Nephron progenitor cell (in vitro differentiated cells): ENCODE results near the gene YAE1.

Experiments used
- DNase-seq: peaks from one replicate; pipeline ENCODE4 v3.0.0; 2021
- H3K27ac Mint-ChIP-seq: 2 replicates; pipeline ENCODE4 v1.8.0; 2021; ENCODE audit warnings: mild to moderate bottlenecking, moderate library complexity, mixed read lengths
- H3K27me3 Mint-ChIP-seq: 2 replicates; pipeline ENCODE4 v1.8.0; 2021; ENCODE audit warnings: mild to moderate bottlenecking, low read depth, mixed read lengths; ENCODE audit not compliant: poor library complexity
- H3K36me3 Mint-ChIP-seq: 2 replicates; pipeline ENCODE4 v1.8.0; 2021; ENCODE audit warnings: low read depth, mixed read lengths
- H3K4me1 Mint-ChIP-seq: 2 replicates; pipeline ENCODE4 v1.8.0; 2021; ENCODE audit warnings: mixed read lengths
- H3K4me3 Mint-ChIP-seq: 2 replicates; pipeline ENCODE4 v1.8.0; 2021; ENCODE audit warnings: mild to moderate bottlenecking, moderate library complexity, mixed read lengths
- H3K9me3 Mint-ChIP-seq: 2 replicates; pipeline ENCODE4 v1.8.0; 2021; ENCODE audit warnings: mild to moderate bottlenecking, moderate library complexity, mixed read lengths
- TF ChIP-seq, protein P1 (sequence below): fragments of 200-600 bp; sonication (generic); IDR thresholded peaks from 2 replicates; pipeline ENCODE4 v1.5.0; 2021; ENCODE audit warnings: antibody characterized with exemption

Gene YAE1

DNA sequence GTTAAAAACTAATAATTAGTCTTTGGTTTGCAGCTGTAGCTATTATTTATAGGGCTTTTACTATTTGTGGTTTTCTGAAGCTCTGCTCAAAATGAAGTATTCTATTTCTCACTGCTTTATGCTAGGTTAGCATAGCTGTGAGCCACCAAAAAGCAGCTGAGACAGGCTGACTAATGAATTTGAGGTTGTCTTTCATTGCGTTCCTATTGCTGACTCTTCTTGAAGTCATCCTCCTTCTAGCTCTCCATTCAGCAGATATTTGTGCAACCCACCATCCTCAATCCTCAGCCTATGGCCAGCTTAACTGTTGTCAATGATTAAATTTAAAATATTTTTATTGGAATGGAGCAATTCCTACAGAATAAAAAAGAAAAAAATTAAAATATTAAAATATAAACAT, 55.1 kb downstream of the YAE1 start:
- peaks cover 34% of the 10 kb centered on the region for H3K4me1 Mint-ChIP-seq
- no peak overlapping the region for H3K27ac Mint-ChIP-seq
- no peak for DNase-seq
- TF ChIP-seq, protein P1, sequence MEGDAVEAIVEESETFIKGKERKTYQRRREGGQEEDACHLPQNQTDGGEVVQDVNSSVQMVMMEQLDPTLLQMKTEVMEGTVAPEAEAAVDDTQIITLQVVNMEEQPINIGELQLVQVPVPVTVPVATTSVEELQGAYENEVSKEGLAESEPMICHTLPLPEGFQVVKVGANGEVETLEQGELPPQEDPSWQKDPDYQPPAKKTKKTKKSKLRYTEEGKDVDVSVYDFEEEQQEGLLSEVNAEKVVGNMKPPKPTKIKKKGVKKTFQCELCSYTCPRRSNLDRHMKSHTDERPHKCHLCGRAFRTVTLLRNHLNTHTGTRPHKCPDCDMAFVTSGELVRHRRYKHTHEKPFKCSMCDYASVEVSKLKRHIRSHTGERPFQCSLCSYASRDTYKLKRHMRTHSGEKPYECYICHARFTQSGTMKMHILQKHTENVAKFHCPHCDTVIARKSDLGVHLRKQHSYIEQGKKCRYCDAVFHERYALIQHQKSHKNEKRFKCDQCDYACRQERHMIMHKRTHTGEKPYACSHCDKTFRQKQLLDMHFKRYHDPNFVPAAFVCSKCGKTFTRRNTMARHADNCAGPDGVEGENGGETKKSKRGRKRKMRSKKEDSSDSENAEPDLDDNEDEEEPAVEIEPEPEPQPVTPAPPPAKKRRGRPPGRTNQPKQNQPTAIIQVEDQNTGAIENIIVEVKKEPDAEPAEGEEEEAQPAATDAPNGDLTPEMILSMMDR, result no peak
- no peak overlapping the region for H3K4me3 Mint-ChIP-seq
- peaks cover 13% of the 10 kb centered on the region for H3K27me3 Mint-ChIP-seq
- H3K36me3 Mint-ChIP-seq, result no peaks in the 10 kb centered on the region
- H3K9me3 Mint-ChIP-seq, result no peaks in the 10 kb centered on the region

DNA sequence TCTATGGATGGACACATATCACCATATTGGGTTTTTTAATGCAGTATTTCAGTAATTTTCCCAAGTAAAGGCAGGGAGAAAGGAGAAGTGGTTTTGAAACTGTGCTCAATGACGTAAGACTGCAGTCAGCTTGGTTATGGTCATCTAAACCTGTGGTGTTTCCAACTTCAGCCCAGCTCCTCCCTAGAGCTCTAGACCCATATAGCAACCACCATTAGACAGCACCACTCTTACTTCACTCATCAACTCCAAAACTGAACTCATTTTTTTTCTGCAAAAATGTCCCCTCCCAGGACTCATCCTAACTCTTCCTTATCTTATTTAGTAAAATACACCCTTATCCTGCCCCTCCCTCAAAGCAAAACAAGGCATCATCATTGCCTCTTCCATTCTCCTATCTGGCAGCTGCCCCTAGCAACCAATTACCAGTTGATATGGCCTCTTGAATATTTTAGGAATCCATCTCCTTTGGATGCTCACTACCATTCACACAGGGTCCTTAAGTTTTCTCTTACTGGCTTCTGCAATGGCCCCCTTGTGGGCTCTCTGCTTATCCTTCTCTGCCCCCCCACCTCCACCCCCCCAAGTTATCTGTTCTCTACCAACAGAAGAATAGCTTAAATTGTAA, 55.7 kb downstream of the YAE1 start:
- no peak for DNase-seq
- H3K27ac Mint-ChIP-seq, result peak overlapping the region; percentile 75
- H3K36me3 Mint-ChIP-seq, result no peaks in the 10 kb centered on the region
- H3K4me1 Mint-ChIP-seq, result peaks cover 41% of the 10 kb centered on the region
- H3K27me3 Mint-ChIP-seq, result peaks cover 10% of the 10 kb centered on the region
- no peaks in the 10 kb centered on the region for H3K9me3 Mint-ChIP-seq
- peak overlapping the region; percentile 98 for H3K4me3 Mint-ChIP-seq
- TF ChIP-seq, protein P1, result no peak
